ENCODE measurements around the gene VENTX. TPM values are rescaled to one million over a fixed set of nuclear protein-coding genes. Genes with fewer than 3 reads are reported as not detected.

VENTX gene
- total RNA-seq, 1 donor from 2014 or later, result not detected

- H3K4me3 ChIP-seq, result no peak overlapping the region
- Mint-ChIP-seq H3K4me1 (peaks cover 5% of the 10 kb centered on the region), H3K4me3 (no peak overlapping the region), H3K27me3 (ENCODE audit: insufficient read depth, low read depth) (peaks cover 2% of the 10 kb centered on the region), H3K9me3 (no peaks in the 10 kb centered on the region), H3K27ac (no peak overlapping the region), H3K36me3 (no peaks in the 10 kb centered on the region)
- no peak overlapping the region for H3K27ac ChIP-seq
- H3F3A ChIP-seq (ENCODE audit: low read depth), result no peaks in the 10 kb centered on the region
- H3K79me2 ChIP-seq (ENCODE audit: low read depth), result no peaks in the 10 kb centered on the region
- TF ChIP-seq CTCF (IDR thresholded peaks at IDR 0.05) (no peak), EZH2phosphoT487 (IDR thresholded peaks at IDR 0.05) (no peak), EZH2 (IDR thresholded peaks at IDR 0.05) (no peak)
- H3K27me3 ChIP-seq, result no peaks in the 10 kb centered on the region
- no peaks in the 10 kb centered on the region for H3K4me1 ChIP-seq
- no peaks in the 10 kb centered on the region for H3K9me3 ChIP-seq (ENCODE audit: low read depth)
- H3K4me2 ChIP-seq, result no peak overlapping the region
- no peaks in the 10 kb centered on the region for H4K20me1 ChIP-seq (ENCODE audit: low read depth)
- no peaks in the 10 kb centered on the region for H3K36me3 ChIP-seq
- H2AFZ ChIP-seq (replicated peaks), result no peak overlapping the region
- DNase-seq (ENCODE audit: low spot score), result no peak
- no peak overlapping the region for H3K9ac ChIP-seq
Observed at GRCh38 chr10:133204226-133205015, 33.2 kb upstream of the VENTX start.

DNA sequence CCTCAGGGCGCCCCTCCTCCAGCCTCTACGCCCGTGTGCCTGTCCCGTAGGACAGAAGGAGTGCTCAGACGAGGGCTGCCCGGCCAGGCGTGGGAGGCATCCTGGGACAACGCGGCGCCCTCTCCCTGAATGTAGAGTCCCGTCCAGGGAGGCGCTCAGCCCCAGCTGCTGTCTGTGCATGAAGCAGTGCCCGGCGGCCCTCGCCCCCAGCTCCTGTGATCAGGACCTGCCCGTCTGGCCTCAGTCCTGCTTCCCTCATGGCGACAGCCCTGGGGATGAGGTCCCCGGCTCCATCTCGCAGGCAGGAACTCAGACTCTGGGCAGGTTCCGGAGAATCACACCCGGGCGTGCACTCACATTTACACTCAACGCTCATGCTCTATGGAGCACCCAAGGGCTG, 32.5 kb upstream of the VENTX start:
- Histone ChIP-seq H2AFZ (replicated peaks) (no peak overlapping the region), H3K9me3 (ENCODE audit: low read depth) (no peaks in the 10 kb centered on the region), H3K79me2 (ENCODE audit: low read depth) (no peaks in the 10 kb centered on the region), H3K4me1 (no peaks in the 10 kb centered on the region), H4K20me1 (ENCODE audit: low read depth) (no peaks in the 10 kb centered on the region), H3K27ac (no peak overlapping the region), H3K27me3 (no peaks in the 10 kb centered on the region), H3K36me3 (no peaks in the 10 kb centered on the region), H3K9ac (no peak overlapping the region), H3K4me2 (no peak overlapping the region), H3F3A (ENCODE audit: low read depth) (no peaks in the 10 kb centered on the region), H3K4me3 (no peak overlapping the region)
- Mint-ChIP-seq H3K27me3 (ENCODE audit: insufficient read depth, low read depth) (peaks cover 2% of the 10 kb centered on the region), H3K4me3 (no peak overlapping the region), H3K36me3 (no peaks in the 10 kb centered on the region), H3K27ac (no peak overlapping the region), H3K4me1 (peaks cover 5% of the 10 kb centered on the region), H3K9me3 (no peaks in the 10 kb centered on the region)
- DNase-seq (ENCODE audit: low spot score), result no peak
- TF ChIP-seq EZH2phosphoT487 (IDR thresholded peaks at IDR 0.05) (no peak), CTCF (IDR thresholded peaks at IDR 0.05) (no peak), EZH2 (IDR thresholded peaks at IDR 0.05) (no peak)

DNA sequence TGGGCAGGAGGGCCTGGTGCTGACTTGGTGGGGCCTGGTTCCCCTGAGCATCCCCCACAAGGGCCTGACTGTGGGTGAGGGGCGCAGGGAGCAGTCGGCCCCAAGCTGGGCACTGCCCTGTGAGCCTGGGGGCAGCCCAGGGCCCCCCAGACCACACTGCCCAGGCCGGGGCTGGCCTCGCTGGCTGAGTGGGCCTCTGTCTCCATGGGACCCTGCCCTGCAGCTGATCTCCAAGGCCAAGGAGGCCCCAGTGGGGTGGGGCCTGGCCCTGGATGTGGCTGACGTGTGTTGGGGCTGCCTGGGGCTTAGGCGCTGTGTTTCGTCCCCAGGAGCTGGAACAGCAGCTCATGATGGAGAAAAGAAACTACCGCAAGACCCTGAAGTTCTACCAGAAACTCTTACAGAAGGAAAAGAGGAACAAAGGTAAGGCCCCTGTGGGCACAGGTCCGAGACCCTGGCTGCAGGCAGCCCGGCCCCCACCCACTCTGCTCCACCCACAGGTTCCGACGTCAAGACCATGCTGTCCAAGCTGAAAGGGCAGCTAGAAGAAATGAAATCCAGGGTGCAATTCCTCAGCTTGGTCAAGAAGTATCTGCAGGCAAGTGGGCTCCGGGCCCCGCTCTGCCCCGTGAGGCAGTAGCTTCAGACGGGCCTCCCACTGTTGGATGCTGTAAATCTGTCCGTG, 31.2 kb upstream of the VENTX start:
- TF ChIP-seq CTCF (IDR thresholded peaks at IDR 0.05) (no peak), EZH2 (IDR thresholded peaks at IDR 0.05) (no peak), EZH2phosphoT487 (IDR thresholded peaks at IDR 0.05) (no peak)
- Histone ChIP-seq H2AFZ (replicated peaks) (no peak overlapping the region), H3K4me2 (no peak overlapping the region), H3K27me3 (no peaks in the 10 kb centered on the region), H3K4me3 (no peak overlapping the region), H3K9me3 (ENCODE audit: low read depth) (no peaks in the 10 kb centered on the region), H3F3A (ENCODE audit: low read depth) (no peaks in the 10 kb centered on the region), H3K79me2 (ENCODE audit: low read depth) (no peaks in the 10 kb centered on the region), H3K36me3 (no peaks in the 10 kb centered on the region), H3K27ac (no peak overlapping the region), H3K4me1 (no peaks in the 10 kb centered on the region), H4K20me1 (ENCODE audit: low read depth) (no peaks in the 10 kb centered on the region), H3K9ac (no peak overlapping the region)
- H3K4me3 Mint-ChIP-seq, result no peak overlapping the region
- H3K9me3 Mint-ChIP-seq, result no peaks in the 10 kb centered on the region
- H3K4me1 Mint-ChIP-seq, result peaks cover 3% of the 10 kb centered on the region
- H3K27ac Mint-ChIP-seq, result no peak overlapping the region
- no peaks in the 10 kb centered on the region for H3K36me3 Mint-ChIP-seq
- DNase-seq (ENCODE audit: low spot score), result no peak
- H3K27me3 Mint-ChIP-seq (ENCODE audit: insufficient read depth, low read depth), result peaks cover 2% of the 10 kb centered on the region

Measured in neural progenitor cell (in vitro differentiated cells).